Fibroblast of lung (primary cell): ENCODE measurements around the gene STARD13.

Experiments
- CTCF ChIP-seq, 2 donors: IDR thresholded peaks in 1 of 2; conservative IDR thresholded peaks in 1 of 2; 1 replicate in 1 of 2; 2 replicates in 1 of 2; pipeline ENCODE4 v1.5.1; 2011 to 2012; ENCODE audit warnings: low read length in 2 of 2, control low read depth in 1 of 2, inconsistent platforms in 1 of 2, low read depth in 1 of 2, mild to moderate bottlenecking in 1 of 2
- EZH2 ChIP-seq: IDR thresholded peaks from 2 replicates; pipeline ENCODE4 v1.5.1; 2012; ENCODE audit warnings: low read length, control low read depth, mild to moderate bottlenecking; ENCODE audit errors: missing control alignments

DNA sequence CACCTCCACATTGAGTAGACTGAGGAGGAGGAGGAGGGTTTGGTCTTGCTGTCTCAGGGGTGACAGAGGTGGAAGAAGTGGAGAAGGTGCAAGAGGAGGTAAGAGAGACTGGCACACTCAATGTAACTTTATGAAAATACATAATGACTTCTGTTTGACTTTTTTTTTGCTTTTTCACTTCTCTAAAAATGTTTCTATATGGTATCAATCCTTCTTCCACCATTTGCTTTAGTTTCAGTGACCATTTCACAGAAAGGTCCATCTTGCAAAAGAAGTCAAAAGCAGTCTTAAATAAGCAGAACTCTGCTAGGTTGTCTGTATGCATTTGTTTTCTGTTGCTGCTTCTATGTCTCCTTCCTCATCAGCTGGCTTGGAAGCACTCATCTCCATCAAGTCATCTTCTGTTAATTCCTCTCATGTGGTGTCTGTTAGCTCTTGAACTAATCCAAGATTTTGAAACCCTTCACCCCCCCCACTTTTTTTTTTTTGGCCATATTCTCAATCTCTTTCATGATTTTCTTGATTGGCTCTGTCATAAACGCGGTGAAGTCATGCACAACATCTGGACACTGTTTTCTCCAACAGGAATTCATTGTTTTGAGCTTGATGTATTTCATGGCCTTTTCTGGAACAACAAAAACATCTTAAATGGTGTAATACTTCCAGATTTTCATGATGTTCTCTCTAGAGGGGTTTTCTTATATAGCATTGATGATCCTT, 188.5 kb downstream of the STARD13 start:
- TF ChIP-seq CTCF (conservative IDR thresholded peaks at IDR 0.05 in 1 of 2, IDR thresholded peaks at IDR 0.05 in 1 of 2; ENCODE audit: low read depth in 1 of 2, low read length in 2 of 2), result no peak
- no peak for TF ChIP-seq EZH2
